ENCODE results near the gene OR6S1. TPM values are rescaled to one million over a fixed set of nuclear protein-coding genes. Genes with fewer than 3 reads are reported as not detected.

Gene OR6S1
- total and polyA plus RNA-seq, 2 of the 8 experiments (the other 6 are each of a cell fraction or from before 2014, with no cell fraction given), result not detected

- DNase-seq (ENCODE audit: low read depth in 1 of 2, low spot score in 2 of 2) (peak in 1 of 2 experiments; percentile 72), FAIRE-seq (no peak)
- no peaks in the 10 kb centered on the region for H3K27me3 ChIP-seq (replicated peaks in 1 of 4; ENCODE audit: control insufficient read depth in 3 of 4, extremely low read depth in 1 of 4, insufficient read depth in 3 of 4, low read length in 3 of 4)
- POLR2A ChIA-PET (ENCODE audit: partially characterized antibody), result interaction anchor here (0.6 to 7.8 kb wide), 6 partner anchors 9 to 300 kb away, joined by 3 to 49 read pairs (median 4); partner anchors contain the start of genes APEX1, OSGEP and PNP
- H3K9ac ChIP-seq (replicated peaks in 1 of 4; ENCODE audit: extremely low read depth in 1 of 4, low read depth in 3 of 4, low read length in 3 of 4), result no peak overlapping the region
- peak overlapping the region; percentile 77; the same call in 1 of the 2 replicates for H2AFZ ChIP-seq (ENCODE audit: low read length)
- CTCF ChIA-PET (ENCODE audit: partially characterized antibody), result interaction anchor here (0.6 to 8.9 kb wide), 37 partner anchors 9 to 280 kb away, joined by 3 to 114 read pairs (median 4); partner anchors contain the start of genes APEX1, PNP, RNASE11 and RNASE12
- H4K20me1 ChIP-seq (replicated peaks in 1 of 2; ENCODE audit: control insufficient read depth in 1 of 2, insufficient read depth in 2 of 2, low read length in 2 of 2), result no peaks in the 10 kb centered on the region
- no peaks in the 10 kb centered on the region for H3K23me2 ChIP-seq (ENCODE audit: low read depth, low read length)
- no peak overlapping the region for H3K23ac ChIP-seq (ENCODE audit: insufficient read length)
- WGBS, 2 experiments (ENCODE audit: extremely low coverage in 1 of 2, insufficient coverage in 1 of 2, insufficient read length in 1 of 2, insufficient replicate concordance in 2 of 2, low coverage in 1 of 2, low lambda C conversion rate in 2 of 2, missing lambda C conversion rate in 1 of 2), result 48% methylated on average over 8 of the region's 8 CpGs; no CpG with 5 or more reads in 1 of the 2 experiments
- H3K27ac ChIP-seq (ENCODE audit: low read depth, low read length), result no peak overlapping the region
- no peak overlapping the region for H2AK5ac ChIP-seq (ENCODE audit: low read depth, low read length)
- no peak overlapping the region for H3K4me2 ChIP-seq (ENCODE audit: insufficient read depth in 1 of 2, low read depth in 2 of 2, low read length in 2 of 2)
- H4K5ac ChIP-seq (ENCODE audit: insufficient read length, low read depth, low read length), result peak overlapping the region; percentile 20
- no peaks in the 10 kb centered on the region for H3K36me3 ChIP-seq (ENCODE audit: control insufficient read depth in 2 of 4, insufficient read depth in 4 of 4, low read length in 3 of 4)
- no peak overlapping the region for H3K14ac ChIP-seq (ENCODE audit: insufficient read length)
- no peak overlapping the region for H3K56ac ChIP-seq (replicated peaks; ENCODE audit: insufficient read length, low read depth, low read length)
- H3K18ac ChIP-seq (ENCODE audit: extremely low read depth, low read length), result no peak overlapping the region
- no peak overlapping the region for H4K8ac ChIP-seq (ENCODE audit: extremely low read depth, insufficient read depth, low read length)
- H3K4me3 ChIP-seq (ENCODE audit: extremely low read depth in 1 of 4, insufficient read depth in 2 of 4, low read depth in 3 of 4, low read length in 4 of 4), result no peak overlapping the region
- H4K91ac ChIP-seq (replicated peaks; ENCODE audit: insufficient read length, low read length), result no peak overlapping the region
- H3K79me1 ChIP-seq (ENCODE audit: low read depth, low read length), result no peaks in the 10 kb centered on the region
- H2BK15ac ChIP-seq (ENCODE audit: low read length), result no peak overlapping the region
- peak overlapping the region; percentile 77; the same call in 1 of the 2 replicates for H2BK12ac ChIP-seq (ENCODE audit: low read depth, low read length)
- H2BK5ac ChIP-seq (ENCODE audit: low read depth, low read length), result peak overlapping the region; percentile 4; the same call in 1 of the 2 replicates
- H3K79me2 ChIP-seq (ENCODE audit: control insufficient read depth in 1 of 2, insufficient read depth in 2 of 2, low read length in 2 of 2), result no peaks in the 10 kb centered on the region
- no peak overlapping the region for H3K4ac ChIP-seq (replicated peaks; ENCODE audit: insufficient read length, low read depth, low read length)
- H2BK120ac ChIP-seq (replicated peaks; ENCODE audit: low read depth, low read length), result no peak overlapping the region
- peaks cover 0 to 2% (median 0%) of the 10 kb centered on the region in 4 experiments; a peak in 2 of 7 replicates for H3K4me1 ChIP-seq (replicated peaks in 1 of 4; ENCODE audit: control insufficient read depth in 3 of 4, insufficient read depth in 4 of 4, low read length in 3 of 4)
- H2BK20ac ChIP-seq (ENCODE audit: low read length), result peak overlapping the region; percentile 17; the same call in 1 of the 2 replicates
- no peaks in the 10 kb centered on the region for H3K9me3 ChIP-seq (ENCODE audit: insufficient read depth in 2 of 2, low read depth in 1 of 2, low read length in 1 of 2)
- TF ChIP-seq TAF7 (optimal IDR thresholded peaks at IDR 0.05; ENCODE audit: borderline replicate concordance, low read depth, low read length) (no peak), CTBP2 (IDR thresholded peaks at IDR 0.05; ENCODE audit: borderline replicate concordance, insufficient read depth, insufficient read length, low read length) (no peak), RAD21 (IDR thresholded peaks at IDR 0.05 in 1 of 2, conservative IDR thresholded peaks at IDR 0.05 in 1 of 2; ENCODE audit: low read depth in 2 of 2, low read length in 2 of 2) (peak; percentile 97 to 98), TCF12 (IDR thresholded peaks at IDR 0.05; ENCODE audit: low read depth, low read length) (no peak), EZH2 (IDR thresholded peaks at IDR 0.05; ENCODE audit: low read depth, low read length, severe bottlenecking) (no peak), MAX (IDR thresholded peaks at IDR 0.05) (0 out of 2 replicates have a peak, but pooled peaks have one; percentile 13)
- TF ChIP-seq, protein P1, sequence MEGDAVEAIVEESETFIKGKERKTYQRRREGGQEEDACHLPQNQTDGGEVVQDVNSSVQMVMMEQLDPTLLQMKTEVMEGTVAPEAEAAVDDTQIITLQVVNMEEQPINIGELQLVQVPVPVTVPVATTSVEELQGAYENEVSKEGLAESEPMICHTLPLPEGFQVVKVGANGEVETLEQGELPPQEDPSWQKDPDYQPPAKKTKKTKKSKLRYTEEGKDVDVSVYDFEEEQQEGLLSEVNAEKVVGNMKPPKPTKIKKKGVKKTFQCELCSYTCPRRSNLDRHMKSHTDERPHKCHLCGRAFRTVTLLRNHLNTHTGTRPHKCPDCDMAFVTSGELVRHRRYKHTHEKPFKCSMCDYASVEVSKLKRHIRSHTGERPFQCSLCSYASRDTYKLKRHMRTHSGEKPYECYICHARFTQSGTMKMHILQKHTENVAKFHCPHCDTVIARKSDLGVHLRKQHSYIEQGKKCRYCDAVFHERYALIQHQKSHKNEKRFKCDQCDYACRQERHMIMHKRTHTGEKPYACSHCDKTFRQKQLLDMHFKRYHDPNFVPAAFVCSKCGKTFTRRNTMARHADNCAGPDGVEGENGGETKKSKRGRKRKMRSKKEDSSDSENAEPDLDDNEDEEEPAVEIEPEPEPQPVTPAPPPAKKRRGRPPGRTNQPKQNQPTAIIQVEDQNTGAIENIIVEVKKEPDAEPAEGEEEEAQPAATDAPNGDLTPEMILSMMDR (IDR thresholded peaks at IDR 0.05; ENCODE audit: control extremely low read depth in 1 of 3, insufficient read depth in 1 of 3, low read depth in 1 of 3, low read length in 3 of 3), result peak; percentile 66 to 93 (median 92)
Measured at GRCh38 chr14:20606190-20606901, 35.1 kb downstream of the OR6S1 start.
